Inflammatory macrophage treated with lipopolysaccharide for 4 hours (primary cell): Measurements from ENCODE around the gene SH3TC1.
A peak's percentile ranks its signal among the peaks of the same experiment; 100 is the strongest.

ENCODE experiments used
- DNase-seq: peaks from one replicate; pipeline ENCODE4 v3.0.0-alpha.2; 2020

SH3TC1 gene

DNA sequence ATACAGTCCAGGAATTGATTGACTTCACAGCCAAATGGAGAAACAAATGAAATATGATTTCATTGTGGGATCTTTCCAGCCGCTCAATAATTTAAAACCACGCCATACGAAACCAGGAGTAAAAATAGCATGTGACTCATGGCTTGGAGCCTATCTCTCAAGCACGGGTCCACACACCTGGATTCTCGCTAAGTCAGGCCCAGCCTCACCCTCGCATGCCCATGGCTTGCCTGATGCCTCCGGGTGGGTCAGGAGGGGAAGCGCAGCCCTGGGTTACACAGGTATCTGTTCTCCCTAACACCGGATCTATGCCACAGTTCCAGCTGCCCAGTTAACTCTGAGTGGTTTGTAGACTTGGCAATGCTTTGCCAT, 34.9 kb upstream of the SH3TC1 start:
- no peak for DNase-seq

DNA sequence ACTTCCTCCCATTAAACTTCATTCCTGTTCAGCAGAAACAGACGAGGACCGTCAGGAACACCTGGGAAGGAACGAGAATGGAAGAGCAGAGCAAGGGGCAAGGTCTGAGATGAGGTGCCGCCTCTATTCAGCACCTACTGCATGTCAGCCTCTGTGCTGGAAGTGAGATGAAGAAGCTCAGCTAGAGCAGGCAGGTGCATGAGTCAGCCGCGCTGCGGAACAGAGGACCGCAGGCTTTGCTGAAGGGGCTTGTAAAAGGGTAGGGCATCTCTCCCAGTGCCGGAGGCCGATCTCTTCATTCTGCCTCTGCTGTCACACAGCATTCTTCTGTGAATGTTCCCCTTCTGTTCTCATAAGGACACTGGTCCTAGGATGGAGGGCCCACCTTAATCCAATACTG, 34.4 kb upstream of the SH3TC1 start:
- no peak for DNase-seq

DNA sequence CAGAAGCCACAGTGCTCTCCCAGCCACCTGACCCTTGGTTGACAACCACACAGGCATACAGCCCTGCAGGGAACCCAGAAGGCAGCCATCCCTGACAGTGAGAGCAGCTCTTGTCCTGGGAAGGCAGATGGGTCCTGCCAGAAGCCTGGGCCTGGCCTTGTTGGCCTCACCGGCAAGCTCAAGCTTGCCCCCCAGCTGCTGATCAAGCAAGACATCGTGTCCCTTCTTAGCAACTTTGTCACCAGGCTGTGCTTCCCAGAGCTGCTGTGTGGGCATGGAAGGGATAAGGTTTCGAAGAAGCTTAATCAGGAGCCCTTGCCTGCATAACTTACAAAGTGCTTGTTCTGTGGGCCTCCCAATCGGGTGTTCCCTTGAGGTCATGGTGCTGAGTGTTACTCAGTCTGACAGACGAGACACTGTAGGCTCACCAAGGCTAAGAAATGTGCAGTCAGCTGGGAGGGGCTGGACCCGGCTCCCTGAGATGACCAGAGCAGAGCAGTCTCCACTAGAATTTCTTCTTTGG, 33.7 kb upstream of the SH3TC1 start:
- DNase-seq = no peak

- peak; percentile 74 for DNase-seq
Measured at GRCh38 chr4:8167291-8167690, 31.8 kb upstream of the SH3TC1 start.

DNA sequence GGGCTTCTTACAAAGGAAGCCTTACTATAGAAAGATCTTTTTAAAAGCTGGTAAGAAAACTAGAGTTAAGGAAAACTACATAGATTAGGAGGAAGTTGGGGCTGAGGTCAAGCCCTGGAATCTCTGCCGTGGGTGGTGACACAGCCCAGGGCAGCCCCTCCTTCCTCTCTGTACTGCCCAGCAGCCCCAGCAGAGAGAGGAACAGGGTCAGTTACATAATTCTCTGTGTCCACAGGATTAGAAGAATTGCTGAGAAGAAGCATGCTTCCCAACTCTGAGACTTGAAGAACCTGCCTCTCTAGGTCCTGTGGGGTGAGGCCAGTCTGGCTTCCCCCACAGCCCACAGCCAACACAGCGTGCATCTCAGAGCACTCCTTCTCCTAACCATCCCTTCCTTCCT, 31.3 kb upstream of the SH3TC1 start:
- DNase-seq = peak; percentile 93

GRCh38 chr4:8168232-8168631, 30.9 kb upstream of the SH3TC1 start:
- DNase-seq = no peak

DNA sequence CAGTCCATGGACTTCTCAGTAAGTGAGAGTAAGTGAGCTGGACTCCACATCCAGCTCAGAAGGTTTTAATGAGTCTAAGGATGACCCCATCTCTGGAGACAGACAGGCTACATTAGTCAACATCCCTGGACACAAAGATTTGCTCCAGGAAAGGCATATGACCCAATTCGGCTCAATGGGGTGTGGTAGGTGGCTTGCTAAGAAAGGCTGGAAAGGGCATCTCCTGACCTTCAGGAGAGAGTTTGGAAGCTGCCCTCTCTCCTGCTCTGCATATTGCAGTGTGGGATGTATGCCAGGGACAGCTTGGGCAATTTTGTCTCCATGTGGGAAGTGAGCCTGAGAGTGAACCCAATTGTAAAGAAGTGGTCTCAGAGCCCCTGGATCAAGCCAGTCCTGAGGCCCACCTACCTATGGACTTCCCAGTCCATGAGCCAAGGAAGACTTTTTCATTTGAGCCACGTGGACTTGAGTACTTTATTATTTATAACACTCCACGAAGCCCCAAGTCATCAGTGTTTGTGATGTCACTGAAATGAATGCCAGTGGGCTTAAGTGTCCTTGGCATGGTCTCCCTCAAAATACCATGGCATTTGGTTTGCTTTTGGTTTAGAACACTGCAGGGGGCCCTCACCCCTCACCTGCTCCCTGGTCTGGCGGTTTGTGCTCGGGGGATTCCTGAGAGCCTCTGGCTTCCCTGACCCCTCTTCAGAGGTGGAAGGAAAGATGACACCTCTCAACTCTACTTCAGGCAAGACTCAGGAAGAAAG, 30.1 kb upstream of the SH3TC1 start:
- no peak for DNase-seq

DNA sequence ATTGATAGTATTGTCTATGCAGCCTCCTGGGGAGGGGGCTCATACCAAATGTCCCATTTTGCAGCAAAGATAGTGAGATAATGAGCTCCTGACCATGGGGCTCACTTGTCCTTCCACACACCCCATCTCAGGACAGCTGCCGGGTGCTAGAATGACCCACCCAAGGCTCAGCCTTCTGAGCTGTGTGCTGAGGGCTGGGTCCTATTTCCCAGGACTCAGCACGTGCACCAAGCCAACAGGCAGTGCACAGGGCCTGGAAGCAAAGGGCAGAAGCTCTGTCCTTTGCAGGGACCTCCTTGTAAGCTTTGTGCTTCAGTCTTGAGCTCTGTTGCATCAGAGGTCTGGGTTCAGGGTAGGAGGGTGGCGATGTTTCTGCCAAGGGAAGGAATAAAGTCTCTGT, 29.3 kb upstream of the SH3TC1 start:
- DNase-seq = no peak

GRCh38 chr4:8170341-8170740, 28.7 kb upstream of the SH3TC1 start:
- DNase-seq = no peak

DNA sequence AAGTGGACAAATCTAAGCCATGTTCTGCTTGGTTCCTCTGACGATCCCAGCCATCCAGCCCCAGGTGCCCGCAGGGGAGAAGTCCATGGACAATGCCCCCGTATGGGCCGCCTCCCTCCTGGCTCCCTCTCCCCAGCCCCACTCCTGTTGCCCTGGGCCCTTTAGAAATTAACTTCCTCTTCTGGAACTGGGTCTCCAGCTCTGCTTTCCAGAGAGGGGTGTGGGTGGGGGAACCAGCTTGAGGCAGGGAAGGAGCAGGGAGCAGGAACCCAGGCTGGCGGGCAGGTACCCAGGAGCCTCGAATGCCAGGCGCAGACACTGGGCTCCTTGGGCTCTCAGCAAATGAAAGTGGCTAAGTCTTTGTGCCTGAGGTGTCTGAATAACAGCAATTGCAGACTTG, 27.8 kb upstream of the SH3TC1 start:
- DNase-seq = no peak

DNA sequence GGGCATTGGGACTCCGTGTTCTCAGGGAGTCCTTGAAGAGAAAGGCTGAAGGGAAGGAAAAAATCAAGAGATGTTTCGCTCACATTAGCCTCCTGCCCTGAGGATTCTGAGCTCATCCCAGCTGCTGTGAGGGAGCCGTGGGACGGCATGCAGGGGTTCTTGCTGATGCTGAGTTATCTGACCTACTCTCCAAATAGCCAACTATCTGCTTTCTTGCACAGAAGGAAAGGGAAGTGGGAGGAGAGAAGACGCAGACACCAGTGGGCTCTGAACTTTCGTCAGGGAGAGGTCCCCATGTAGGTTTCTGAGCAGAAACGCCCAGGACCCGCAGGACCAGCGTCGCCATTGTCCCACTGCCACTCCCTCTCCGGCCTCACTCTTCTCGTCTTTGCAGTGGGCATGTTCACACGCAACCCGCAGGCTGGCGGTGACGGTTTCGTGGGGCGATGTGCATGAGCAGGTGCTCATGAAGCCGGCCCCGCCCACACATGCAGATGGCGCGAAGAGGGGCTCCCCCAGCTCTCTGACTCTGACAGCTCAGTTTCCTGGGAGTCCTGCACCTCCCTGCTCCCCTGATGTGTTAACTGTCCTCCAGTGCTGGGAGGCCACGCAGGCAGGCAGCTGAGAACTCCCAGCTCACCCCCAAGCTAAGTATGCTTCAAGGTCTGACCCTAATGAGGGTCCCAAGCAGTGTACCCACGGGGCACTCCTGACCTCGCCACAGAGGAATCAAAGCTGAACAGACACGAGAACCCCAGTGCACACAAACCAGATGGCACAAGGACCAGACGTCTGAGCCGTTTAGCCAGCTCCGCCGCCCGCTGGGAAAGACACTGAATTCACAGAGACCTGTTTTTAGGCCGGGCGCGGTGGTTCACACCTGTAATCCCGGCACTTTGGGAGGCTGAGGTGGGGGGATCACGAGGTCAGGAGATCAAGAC, 26.8 kb upstream of the SH3TC1 start:
- DNase-seq = no peak

- DNase-seq = peak; percentile 26
Measured at GRCh38 chr4:8173492-8174242, 25.4 kb upstream of the SH3TC1 start.

GRCh38 chr4:8174970-8175369, 24.1 kb upstream of the SH3TC1 start:
- DNase-seq = no peak

DNA sequence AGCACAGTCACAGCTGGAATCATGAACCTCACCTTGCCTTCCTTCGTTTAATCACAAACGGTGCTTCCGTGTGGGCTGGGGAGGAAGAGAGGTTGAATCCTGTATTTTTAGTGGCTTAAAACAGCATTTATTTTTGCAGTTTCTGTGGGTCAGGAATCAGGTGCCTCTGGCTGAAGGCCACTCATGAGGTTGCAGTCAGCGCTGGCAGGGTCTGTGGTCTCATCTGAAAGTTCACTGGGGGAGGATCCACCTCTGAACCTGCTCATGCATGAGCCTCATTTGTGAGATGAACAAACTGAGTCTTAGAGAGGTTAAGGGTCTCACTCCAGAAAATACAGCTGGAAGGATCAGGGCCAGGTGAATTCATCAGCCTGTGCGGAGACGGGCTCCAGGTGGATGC, 23.4 kb upstream of the SH3TC1 start:
- no peak for DNase-seq

DNA sequence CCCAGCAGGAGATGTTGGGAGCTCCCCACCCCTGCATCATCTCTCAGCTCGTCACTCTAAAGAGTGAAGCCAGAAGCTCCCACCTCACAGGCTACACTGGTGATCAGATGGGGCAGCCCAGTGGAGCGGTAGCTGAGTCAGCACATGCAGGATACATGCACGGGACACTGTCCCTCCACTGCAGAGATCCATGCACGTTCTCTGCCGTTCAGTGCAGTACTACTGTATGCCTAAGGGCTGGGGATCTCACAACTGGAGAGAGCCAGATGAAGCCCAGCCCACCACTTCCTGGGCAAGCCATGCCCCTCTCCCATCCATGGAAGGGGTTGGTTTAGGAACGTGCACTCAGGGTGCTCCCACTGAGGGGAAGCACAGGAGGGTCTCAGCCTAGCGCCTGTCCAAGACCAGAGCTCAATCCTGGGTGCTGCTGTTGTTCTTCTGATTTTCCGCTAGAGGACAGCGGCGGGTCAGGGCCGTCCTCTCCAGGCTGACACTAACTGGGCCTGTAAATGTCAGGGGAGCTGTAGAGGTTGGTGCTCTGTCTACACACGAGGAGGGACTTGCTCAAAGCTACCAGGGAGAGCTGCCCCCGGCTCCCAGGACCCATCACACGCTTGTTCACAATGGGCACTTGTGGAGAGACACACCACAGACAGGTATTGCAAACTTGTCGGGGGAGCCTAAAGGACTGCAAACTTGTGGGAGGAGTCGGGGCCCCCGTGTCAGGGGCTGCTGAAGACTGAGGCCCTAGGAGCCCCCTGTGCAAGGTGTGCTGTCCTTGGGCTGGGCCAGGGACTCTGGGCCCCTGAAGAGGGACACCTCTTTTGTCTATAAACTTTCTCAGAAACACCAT, 22.3 kb upstream of the SH3TC1 start:
- DNase-seq = peak; percentile 63

- DNase-seq = no peak
Measured at GRCh38 chr4:8177552-8177951, 21.5 kb upstream of the SH3TC1 start.

DNA sequence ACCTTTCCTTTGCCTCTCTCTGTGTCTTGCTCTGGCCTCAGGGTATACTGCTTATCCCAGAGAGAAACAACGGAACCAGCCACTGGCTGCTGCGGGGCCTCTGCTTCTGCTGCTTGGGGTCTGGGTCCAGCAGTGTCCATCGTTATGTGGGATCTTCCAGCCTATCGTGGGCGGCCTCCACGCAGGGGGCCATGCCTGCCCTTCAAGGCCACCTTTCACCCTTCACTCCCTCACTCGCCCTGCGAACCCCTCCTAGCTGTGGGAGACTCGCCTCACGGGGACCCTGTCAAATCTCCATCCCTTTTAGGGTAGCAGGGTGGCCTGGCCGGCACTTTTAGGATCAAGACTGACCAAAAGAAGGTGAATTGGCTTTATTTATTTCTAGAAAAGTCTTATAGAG, 21.1 kb upstream of the SH3TC1 start:
- no peak for DNase-seq

- no peak for DNase-seq
Measured at GRCh38 chr4:8179074-8179473, 20.0 kb upstream of the SH3TC1 start.

GRCh38 chr4:8179771-8180170, 19.3 kb upstream of the SH3TC1 start:
- DNase-seq = no peak

GRCh38 chr4:8180310-8181093, 18.6 kb upstream of the SH3TC1 start:
- DNase-seq = no peak

- DNase-seq = no peak
Measured at GRCh38 chr4:8181119-8181518, 18.0 kb upstream of the SH3TC1 start.
